Natural killer cell (primary cell): ENCODE results near the gene B4GALT2. TPM values are rescaled to one million over a fixed set of nuclear protein-coding genes. Genes with fewer than 3 reads are reported as not detected.

ENCODE experiments used
- ATAC-seq, 3 donors: fragments of 150-1000 bp in 2 of 3; fragments of 200-7000 bp in 1 of 3; cut with Tn5 transposase; 1 replicate in 1 of 3; 2 replicates in 2 of 3; pipeline ENCODE4 v1.10.0; 2021; ENCODE audit warnings: mild to moderate bottlenecking in 2 of 3, moderate library complexity in 2 of 3
- DNase-seq, 2 donors: peaks; one replicate each; pipeline versions ENCODE4 v3.0.0 to v3.0.0-alpha.2; 2013 to 2021; ENCODE audit warnings: mixed read lengths in 1 of 2
- H3K27ac ChIP-seq: one replicate; pipeline ENCODE4 v1.5.1; 2013; ENCODE audit warnings: mild to moderate bottlenecking, low read length
- H3K27me3 ChIP-seq: one replicate; pipeline ENCODE4 v1.6.1; 2013; ENCODE audit warnings: low read length; ENCODE audit not compliant: control insufficient read depth, insufficient read depth
- H3K36me3 ChIP-seq: one replicate; pipeline ENCODE4 v1.6.1; 2013; ENCODE audit warnings: low read length; ENCODE audit not compliant: control insufficient read depth, insufficient read depth
- H3K4me1 ChIP-seq: one replicate; pipeline ENCODE4 v1.6.1; 2013; ENCODE audit warnings: low read length; ENCODE audit not compliant: control insufficient read depth, insufficient read depth
- H3K4me3 ChIP-seq: one replicate; pipeline ENCODE4 v1.5.1; 2013; ENCODE audit warnings: low read length
- H3K9me3 ChIP-seq: one replicate; pipeline ENCODE4 v1.6.1; 2013; ENCODE audit warnings: low read length; ENCODE audit not compliant: control insufficient read depth, insufficient read depth
- H3K27ac Mint-ChIP-seq, 2 donors: one replicate each; pipeline ENCODE4 v1.8.0; 2022; ENCODE audit warnings: mild to moderate bottlenecking in 2 of 2, mixed read lengths in 2 of 2, moderate library complexity in 1 of 2
- H3K27me3 Mint-ChIP-seq, 2 donors: one replicate each; pipeline ENCODE4 v1.8.0; 2022; ENCODE audit warnings: low read depth in 2 of 2, mixed read lengths in 2 of 2
- H3K36me3 Mint-ChIP-seq: one replicate; pipeline ENCODE4 v1.8.0; 2022; ENCODE audit warnings: mixed read lengths
- H3K4me1 Mint-ChIP-seq, 2 donors: one replicate each; pipeline ENCODE4 v1.8.0; 2022; ENCODE audit warnings: mixed read lengths in 2 of 2
- H3K4me3 Mint-ChIP-seq: one replicate; pipeline ENCODE4 v1.8.0; 2022; ENCODE audit warnings: mild to moderate bottlenecking, moderate library complexity, mixed read lengths
- H3K9me3 Mint-ChIP-seq, 2 donors: one replicate each; pipeline ENCODE4 v1.8.0; 2022; ENCODE audit warnings: mixed read lengths in 2 of 2
- CTCF ChIP-seq: fragments of 200-600 bp; IDR thresholded peaks from one replicate; pipeline ENCODE4 v1.8.0; 2022; ENCODE audit warnings: antibody characterized with exemption
- WGBS: methylation state at CpG from one replicate; pipeline ENCODE4 v1.1.7; 2013; ENCODE audit warnings: missing lambda C conversion rate; ENCODE audit not compliant: insufficient coverage; 5-methylcytosine and 5-hydroxymethylcytosine counted together
- intact Hi-C: fragments of 100-400 bp; cut with micrococcal nuclease; formaldehyde crosslinking; loops from one replicate; pipeline ENCODE4 v1.14.2; 2022
- total RNA-seq, 4 donors: library from RNA; stranded (reverse); fragments of 120-200 nt in 1 of 4; gene quantifications; one replicate each; pipeline versions ENCODE4 v1.2.3 to v1.2.4, GENCODE V29; 2013 to 2022

B4GALT2 gene
- 1 to 10 TPM; 1.5 to 5.5 (median 2.2) TPM for total RNA-seq
- total RNA-seq (2013) = 3.2 TPM

GRCh38 chr1:43978551-43979260 lies at the start of gene B4GALT2:
Gene B4GALT2 (plus strand): TSS chr1:43979210. CDS start chr1:43981161, 1,951 bp downstream.
- Histone ChIP-seq H3K4me1 (peaks cover 49% of the 10 kb centered on the region), H3K9me3 (no peaks in the 10 kb centered on the region), H3K27ac (no peak within 1 kb of the TSS), H3K27me3 (no peaks in the 10 kb centered on the region), H3K36me3 (peaks cover 18% of the 10 kb centered on the region), H3K4me3 (peak within 1 kb of the TSS; percentile 39)
- Mint-ChIP-seq H3K4me1 (peaks cover 35 to 70% of the 10 kb centered on the region in 2 donors), H3K27ac (peak within 1 kb of the TSS in 1 of 2 donors; percentile 60), H3K27me3 (no peaks in the 10 kb centered on the region), H3K36me3 (peaks cover 9% of the 10 kb centered on the region), H3K9me3 (no peaks in the 10 kb centered on the region), H3K4me3 (peak within 1 kb of the TSS; percentile 90)
- intact Hi-C loops = no loop called here
- DNase-seq = peak; percentile 53 to 63
- WGBS = 8% methylated on average over 54 of the region's 54 CpGs
- ATAC-seq = peak in 2 of 3 donors; percentile 28 to 32
- no peak for TF ChIP-seq CTCF

GRCh38 chr1:43930168-43930948 lies 48.7 kb upstream of the B4GALT2 start:
- Histone ChIP-seq H3K9me3 (no peaks in the 10 kb centered on the region), H3K27me3 (peaks cover 26% of the 10 kb centered on the region), H3K4me1 (peaks cover 21% of the 10 kb centered on the region), H3K4me3 (no peak overlapping the region), H3K36me3 (no peaks in the 10 kb centered on the region), H3K27ac (no peak overlapping the region)
- intact Hi-C loops = no loop called here
- H3K27me3 Mint-ChIP-seq = peaks cover 19 to 21% of the 10 kb centered on the region in 2 donors
- DNase-seq (peak in 1 of 2 donors; percentile 31), ATAC-seq (no peak)
- no peak for TF ChIP-seq CTCF
- WGBS = 95% methylated on average over 10 of the region's 10 CpGs
- H3K36me3 Mint-ChIP-seq = no peaks in the 10 kb centered on the region
- no peak overlapping the region for H3K27ac Mint-ChIP-seq
- no peaks in the 10 kb centered on the region for H3K9me3 Mint-ChIP-seq
- peaks cover 0 to 16% of the 10 kb centered on the region in 2 donors for H3K4me1 Mint-ChIP-seq
- no peak overlapping the region for H3K4me3 Mint-ChIP-seq

GRCh38 chr1:43930949-43931275 lies 48.1 kb upstream of the B4GALT2 start:
- DNase-seq (no peak), ATAC-seq (no peak)
- Mint-ChIP-seq H3K4me3 (no peak overlapping the region), H3K9me3 (no peaks in the 10 kb centered on the region), H3K4me1 (peaks cover 0 to 16% of the 10 kb centered on the region in 2 donors), H3K36me3 (no peaks in the 10 kb centered on the region), H3K27ac (no peak overlapping the region), H3K27me3 (peaks cover 19 to 26% of the 10 kb centered on the region in 2 donors)
- intact Hi-C loops = no loop called here
- WGBS = 87% methylated on average over 4 of the region's 4 CpGs
- peaks cover 25% of the 10 kb centered on the region for H3K4me1 ChIP-seq
- no peak overlapping the region for H3K27ac ChIP-seq
- no peak overlapping the region for H3K4me3 ChIP-seq
- H3K36me3 ChIP-seq = no peaks in the 10 kb centered on the region
- no peaks in the 10 kb centered on the region for H3K9me3 ChIP-seq
- TF ChIP-seq CTCF = no peak
- peaks cover 31% of the 10 kb centered on the region for H3K27me3 ChIP-seq
